ENCODE measurements around the gene TCF7L2.

Gene TCF7L2

GRCh38 chr10:113027230-113027573, 77.2 kb downstream of the TCF7L2 start:
- DNase-seq = no peak

- no peak for DNase-seq
These were observed 77.8 kb downstream of the TCF7L2 start for GRCh38 chr10:113027574-113028455.

- no peak for DNase-seq
These were observed 78.7 kb downstream of the TCF7L2 start for GRCh38 chr10:113028456-113029440.

- DNase-seq = no peak
These were observed 80.4 kb downstream of the TCF7L2 start for GRCh38 chr10:113030453-113030852.

GRCh38 chr10:113031147-113031546, 81.1 kb downstream of the TCF7L2 start:
- no peak for DNase-seq

- no peak for DNase-seq
These were observed 83.9 kb downstream of the TCF7L2 start for GRCh38 chr10:113033991-113034390.

GRCh38 chr10:113035732-113036312, 85.8 kb downstream of the TCF7L2 start:
- no peak for DNase-seq

- no peak for DNase-seq
These were observed 86.6 kb downstream of the TCF7L2 start for GRCh38 chr10:113036619-113037018.

GRCh38 chr10:113037218-113037617, 87.2 kb downstream of the TCF7L2 start:
- no peak for DNase-seq

- no peak for DNase-seq
These were observed 88.1 kb downstream of the TCF7L2 start for GRCh38 chr10:113038183-113038582.

GRCh38 chr10:113038985-113039384, 88.9 kb downstream of the TCF7L2 start:
- no peak for DNase-seq

GRCh38 chr10:113041324-113041723, 91.3 kb downstream of the TCF7L2 start:
- no peak for DNase-seq

GRCh38 chr10:113041841-113042750, 92.0 kb downstream of the TCF7L2 start:
- DNase-seq = no peak

GRCh38 chr10:113042868-113043267, 92.8 kb downstream of the TCF7L2 start:
- no peak for DNase-seq

- DNase-seq = no peak
These were observed 94.1 kb downstream of the TCF7L2 start for GRCh38 chr10:113044016-113044755.

- DNase-seq = no peak
These were observed 95.4 kb downstream of the TCF7L2 start for GRCh38 chr10:113045147-113046055.

- no peak for DNase-seq
These were observed 97.1 kb downstream of the TCF7L2 start for GRCh38 chr10:113047151-113047550.

- no peak for DNase-seq
These were observed 97.5 kb downstream of the TCF7L2 start for GRCh38 chr10:113047605-113047962.

- DNase-seq = no peak
These were observed 98.1 kb downstream of the TCF7L2 start for GRCh38 chr10:113047963-113048781.

- DNase-seq = no peak
These were observed 99.8 kb downstream of the TCF7L2 start for GRCh38 chr10:113049881-113050280.
